CD14-positive monocyte (primary cell): Measurements from ENCODE around the gene SLC25A21. TPM values are rescaled to one million over a fixed set of nuclear protein-coding genes. Genes with fewer than 3 reads are reported as not detected.
"Not testable (repeated sequence)": the region's sequence is repeated elsewhere in the genome, so short reads cannot be mapped to it uniquely, and the experiment has no call there.

Experiments used
- DNase-seq, 3 donors: peaks; one replicate each; pipeline ENCODE4 v3.0.0-alpha.2; 2011 to 2022
- H2AFZ ChIP-seq: 2 replicates; pipeline ENCODE4 v1.6.0; 2012; ENCODE audit warnings: mild to moderate bottlenecking, low read depth, low read length, inconsistent platforms; ENCODE audit not compliant: insufficient read depth, poor library complexity, severe bottlenecking
- H3K27ac ChIP-seq, 2 donors: 1 replicate in 1 of 2; 2 replicates in 1 of 2; pipeline ENCODE4 v1.5.1; 2012 to 2013; ENCODE audit warnings: low read length in 2 of 2, control low read depth in 1 of 2, inconsistent platforms in 1 of 2, low read depth in 1 of 2, mild to moderate bottlenecking in 1 of 2
- H3K27me3 ChIP-seq, 2 donors: one replicate each; pipeline versions ENCODE4 v1.6.0 to v1.6.1; 2011 to 2013; ENCODE audit warnings: low read length in 2 of 2; ENCODE audit not compliant: control insufficient read depth in 2 of 2, insufficient read depth in 2 of 2
- H3K36me3 ChIP-seq, 2 donors: replicated peaks in 1 of 2; 1 replicate in 1 of 2; 2 replicates in 1 of 2; pipeline versions ENCODE4 v1.5.1 to v1.6.1; 2012 to 2013; ENCODE audit warnings: low read length in 2 of 2, control low read depth in 1 of 2, inconsistent platforms in 1 of 2, mild to moderate bottlenecking in 1 of 2; ENCODE audit not compliant: insufficient read depth in 2 of 2, control insufficient read depth in 1 of 2
- H3K4me1 ChIP-seq, 2 donors: 1 replicate in 1 of 2; 2 replicates in 1 of 2; pipeline versions ENCODE4 v1.5.1 to v1.6.1; 2012 to 2013; ENCODE audit warnings: low read length in 2 of 2, control low read depth in 1 of 2, inconsistent platforms in 1 of 2, mild to moderate bottlenecking in 1 of 2, moderate library complexity in 1 of 2; ENCODE audit not compliant: insufficient read depth in 2 of 2, control insufficient read depth in 1 of 2
- H3K4me2 ChIP-seq: replicated peaks from 2 replicates; pipeline ENCODE3; 2012; ENCODE audit warnings: low read length, moderate library complexity, mild to moderate bottlenecking; ENCODE audit not compliant: poor library complexity, severe bottlenecking; ENCODE audit errors: extremely low read depth
- H3K4me3 ChIP-seq, 3 experiments: fragments of 200-600 bp in 1 of 3; sonication (generic) in 1 of 3; replicated peaks in 1 of 3; 1 replicate in 2 of 3; 2 replicates in 1 of 3; pipeline ENCODE4 v1.5.1; 2011 to 2013; ENCODE audit warnings: low read length in 3 of 3, mild to moderate bottlenecking in 3 of 3, control low read depth in 2 of 3, low read depth in 2 of 3, inconsistent platforms in 1 of 3, moderate library complexity in 1 of 3
- H3K79me2 ChIP-seq: 2 replicates; pipeline ENCODE4 v1.6.0; 2012; ENCODE audit warnings: mild to moderate bottlenecking, control low read depth, inconsistent platforms, low read length, moderate library complexity; ENCODE audit not compliant: insufficient read depth
- H3K9ac ChIP-seq: 2 replicates; pipeline ENCODE4 v1.6.0; 2017; ENCODE audit warnings: low read length, mild to moderate bottlenecking; ENCODE audit not compliant: insufficient read depth, poor library complexity, severe bottlenecking
- H3K9me3 ChIP-seq, 2 donors: replicated peaks in 1 of 2; 1 replicate in 1 of 2; 2 replicates in 1 of 2; pipeline versions ENCODE4 v1.5.1 to v1.6.1; 2012 to 2013; ENCODE audit warnings: low read length in 2 of 2, control low read depth in 1 of 2; ENCODE audit not compliant: control insufficient read depth in 1 of 2, insufficient read depth in 1 of 2
- H4K20me1 ChIP-seq: 2 replicates; pipeline ENCODE4 v1.6.0; 2012; ENCODE audit warnings: mild to moderate bottlenecking, low read length, control low read depth, moderate library complexity; ENCODE audit not compliant: insufficient read depth
- H3K27ac Mint-ChIP-seq, 7 donors: one replicate each; pipeline ENCODE4 v1.8.0; 2020; ENCODE audit warnings: mild to moderate bottlenecking in 7 of 7, mixed read lengths in 7 of 7, moderate library complexity in 6 of 7, inconsistent platforms in 2 of 7
- H3K27me3 Mint-ChIP-seq, 3 donors: one replicate each; pipeline ENCODE4 v1.8.0; 2021 to 2022; ENCODE audit warnings: low read depth in 3 of 3, mild to moderate bottlenecking in 3 of 3, mixed read lengths in 3 of 3, moderate library complexity in 3 of 3, inconsistent platforms in 1 of 3
- H3K36me3 Mint-ChIP-seq, 2 donors: one replicate each; pipeline ENCODE4 v1.8.0; 2020; ENCODE audit warnings: mixed read lengths in 2 of 2, inconsistent platforms in 1 of 2, mild to moderate bottlenecking in 1 of 2
- H3K4me1 Mint-ChIP-seq: one replicate; pipeline ENCODE4 v1.8.0; 2020; ENCODE audit warnings: mild to moderate bottlenecking, mixed read lengths
- H3K4me3 Mint-ChIP-seq, 2 donors: one replicate each; pipeline ENCODE4 v1.8.0; 2020; ENCODE audit warnings: mild to moderate bottlenecking in 2 of 2, mixed read lengths in 2 of 2, moderate library complexity in 1 of 2
- H3K9me3 Mint-ChIP-seq, 7 donors: one replicate each; pipeline ENCODE4 v1.8.0; 2020 to 2022; ENCODE audit warnings: mixed read lengths in 7 of 7, mild to moderate bottlenecking in 6 of 7, moderate library complexity in 6 of 7, inconsistent platforms in 2 of 7
- CTCF ChIP-seq: fragments of 200-600 bp; IDR thresholded peaks from one replicate; pipeline ENCODE4 v1.8.0; 2022; ENCODE audit warnings: antibody characterized with exemption, mild to moderate bottlenecking
- WGBS: methylation state at CpG from one replicate; pipeline ENCODE4 v1.1.5; 2013; ENCODE audit warnings: missing lambda C conversion rate; ENCODE audit not compliant: insufficient coverage; 5-methylcytosine and 5-hydroxymethylcytosine counted together
- intact Hi-C, 2 donors: fragments of 100-400 bp; cut with micrococcal nuclease; formaldehyde crosslinking; loops; one replicate each; pipeline versions ENCODE4 v1.15.0 to v1.15.1; 2023
- polyA plus RNA-seq, 3 donors: library from polyadenylated mRNA; depleted of rRNA in 1 of 3; unstranded in 2 of 3; stranded (reverse) in 1 of 3; fragments of 300-500 nt in 2 of 3; fragments of >200 nt in 1 of 3; fragmentation: Illumina TruSeq in 2 of 3; gene quantifications; 1 replicate in 2 of 3; 2 replicates in 1 of 3; pipeline ENCODE4 v1.2.3, GENCODE V29; 2012 to 2021

Gene SLC25A21
- polyA plus RNA-seq, 3 donors = not detected

- Histone ChIP-seq H3K4me1 (no peaks in the 10 kb centered on the region), H3K9ac (no peak overlapping the region), H3K4me2 (no peak overlapping the region), H3K4me3 (no peak overlapping the region), H3K27me3 (no peaks in the 10 kb centered on the region), H3K36me3 (no peaks in the 10 kb centered on the region), H3K79me2 (no peaks in the 10 kb centered on the region), H3K27ac (no peak overlapping the region), H3K9me3 (no peaks in the 10 kb centered on the region), H4K20me1 (no peaks in the 10 kb centered on the region), H2AFZ (no peak overlapping the region)
- Mint-ChIP-seq H3K9me3 (peaks cover 0 to 5% (median 0%) of the 10 kb centered on the region in 7 donors), H3K4me1 (no peaks in the 10 kb centered on the region), H3K27ac (no peak overlapping the region), H3K36me3 (no peaks in the 10 kb centered on the region), H3K27me3 (no peaks in the 10 kb centered on the region), H3K4me3 (no peak overlapping the region)
- WGBS = 89% methylated on average over 8 of the region's 9 CpGs
- no peak for DNase-seq
- TF ChIP-seq CTCF = no peak
- intact Hi-C loops = no loop called here
These were observed 355.1 kb downstream of the SLC25A21 start for GRCh38 chr14:36817071-36817930.

GRCh38 chr14:36816481-36816880 lies 355.9 kb downstream of the SLC25A21 start:
- Histone ChIP-seq H3K9me3 (no peaks in the 10 kb centered on the region), H3K4me1 (no peaks in the 10 kb centered on the region), H4K20me1 (no peaks in the 10 kb centered on the region), H3K4me2 (no peak overlapping the region), H3K36me3 (no peaks in the 10 kb centered on the region), H3K27ac (no peak overlapping the region), H3K9ac (no peak overlapping the region), H3K4me3 (no peak overlapping the region), H3K79me2 (no peaks in the 10 kb centered on the region), H3K27me3 (no peaks in the 10 kb centered on the region), H2AFZ (no peak overlapping the region)
- no peak for TF ChIP-seq CTCF
- peaks cover 0 to 5% (median 0%) of the 10 kb centered on the region in 7 donors for H3K9me3 Mint-ChIP-seq
- H3K4me1 Mint-ChIP-seq = no peaks in the 10 kb centered on the region
- H3K27ac Mint-ChIP-seq = no peak overlapping the region
- no peak overlapping the region for H3K4me3 Mint-ChIP-seq
- H3K27me3 Mint-ChIP-seq = no peaks in the 10 kb centered on the region
- no peak for DNase-seq
- WGBS = 70% methylated on average over 2 of the region's 5 CpGs
- H3K36me3 Mint-ChIP-seq = no peaks in the 10 kb centered on the region
- intact Hi-C loops = no loop called here

GRCh38 chr14:36814783-36815182 lies 357.6 kb downstream of the SLC25A21 start:
- H3K4me3 ChIP-seq, H3K36me3 ChIP-seq, H3K4me1 Mint-ChIP-seq, H3K4me1 ChIP-seq, DNase-seq, H2AFZ ChIP-seq, H3K9me3 ChIP-seq, H3K9me3 Mint-ChIP-seq, H3K27me3 ChIP-seq, H3K4me2 ChIP-seq, H3K27ac ChIP-seq, intact Hi-C loops, H3K4me3 Mint-ChIP-seq, H3K36me3 Mint-ChIP-seq, H4K20me1 ChIP-seq, H3K27me3 Mint-ChIP-seq, H3K9ac ChIP-seq, H3K79me2 ChIP-seq, H3K27ac Mint-ChIP-seq: not testable (repeated sequence)
- WGBS = no CpG with 5 or more reads among the region's 5 CpGs
